Parathyroid adenoma (tissue), 2 donors: ENCODE measurements around the gene LCP2.

ENCODE experiments used
- H2AFZ ChIP-seq: fragments of 300-600 bp; sonication (generic); one replicate; pipeline ENCODE4 v1.7.0; 2017; ENCODE audit warnings: antibody characterized with exemption, mild to moderate bottlenecking
- H3K27ac ChIP-seq: fragments of 300-600 bp; sonication (generic); one replicate; pipeline ENCODE4 v1.7.0; 2017
- H3K27me3 ChIP-seq: fragments of 300-600 bp; sonication (generic); one replicate; pipeline ENCODE4 v1.7.0; 2017; ENCODE audit warnings: low read length; ENCODE audit not compliant: control insufficient read depth, insufficient read depth
- H3K36me3 ChIP-seq: fragments of 300-600 bp; sonication (generic); one replicate; pipeline ENCODE4 v1.7.0; 2017; ENCODE audit warnings: low read length; ENCODE audit not compliant: control insufficient read depth, insufficient read depth
- H3K4me1 ChIP-seq: fragments of 300-600 bp; sonication (generic); one replicate; pipeline ENCODE4 v1.7.0; 2017; ENCODE audit warnings: control low read depth
- H3K4me2 ChIP-seq: fragments of 300-600 bp; sonication (generic); one replicate; pipeline ENCODE4 v1.7.0; 2017; ENCODE audit warnings: low read length
- H3K4me3 ChIP-seq: fragments of 300-600 bp; sonication (generic); one replicate; pipeline ENCODE4 v1.7.0; 2017; ENCODE audit warnings: low read depth, low read length
- H3K79me2 ChIP-seq: fragments of 300-600 bp; sonication (generic); one replicate; pipeline ENCODE4 v1.7.0; 2017; ENCODE audit warnings: control low read depth
- H3K9ac ChIP-seq: fragments of 300-600 bp; sonication (generic); one replicate; pipeline ENCODE4 v1.7.0; 2017; ENCODE audit warnings: mild to moderate bottlenecking
- H3K9me3 ChIP-seq: fragments of 300-600 bp; sonication (generic); one replicate; pipeline ENCODE4 v1.7.0; 2017; ENCODE audit warnings: low read length; ENCODE audit not compliant: control insufficient read depth
- CTCF ChIP-seq: fragments of 300-600 bp; sonication (generic); IDR thresholded peaks from one replicate; pipeline ENCODE4 v1.7.0; 2017; ENCODE audit warnings: antibody characterized with exemption, mild to moderate bottlenecking
- donor health status: primary hyperparathyroidism.

The LCP2 gene

GRCh38 chr5:170218726-170219125, 78.9 kb downstream of the LCP2 start:
- H3K27ac ChIP-seq, result no peak overlapping the region
- no peaks in the 10 kb centered on the region for H3K9me3 ChIP-seq
- H3K4me1 ChIP-seq, result no peaks in the 10 kb centered on the region
- H3K27me3 ChIP-seq, result no peaks in the 10 kb centered on the region
- H3K36me3 ChIP-seq, result no peaks in the 10 kb centered on the region
- H3K4me3 ChIP-seq, result no peak overlapping the region
- H3K79me2 ChIP-seq, result no peaks in the 10 kb centered on the region
- H3K9ac ChIP-seq, result no peak overlapping the region
- no peak overlapping the region for H2AFZ ChIP-seq
- no peak overlapping the region for H3K4me2 ChIP-seq
- no peak for TF ChIP-seq CTCF

- TF ChIP-seq CTCF, result no peak
- Histone ChIP-seq H3K79me2 (no peaks in the 10 kb centered on the region), H3K36me3 (no peaks in the 10 kb centered on the region), H3K4me1 (no peaks in the 10 kb centered on the region), H3K4me2 (no peak overlapping the region), H3K9ac (no peak overlapping the region), H3K9me3 (no peaks in the 10 kb centered on the region), H2AFZ (no peak overlapping the region), H3K4me3 (no peak overlapping the region), H3K27ac (no peak overlapping the region), H3K27me3 (no peaks in the 10 kb centered on the region)
Observed at GRCh38 chr5:170217831-170218230, 79.7 kb downstream of the LCP2 start.

- Histone ChIP-seq H3K79me2 (no peaks in the 10 kb centered on the region), H3K4me3 (no peak overlapping the region), H2AFZ (no peak overlapping the region), H3K4me1 (no peaks in the 10 kb centered on the region), H3K9me3 (no peaks in the 10 kb centered on the region), H3K4me2 (no peak overlapping the region), H3K27ac (no peak overlapping the region), H3K9ac (no peak overlapping the region), H3K27me3 (no peaks in the 10 kb centered on the region), H3K36me3 (no peaks in the 10 kb centered on the region)
- peak; percentile 18 for TF ChIP-seq CTCF
Observed at GRCh38 chr5:170216257-170216864, 81.2 kb downstream of the LCP2 start.

- Histone ChIP-seq H3K27me3 (no peaks in the 10 kb centered on the region), H3K4me2 (no peak overlapping the region), H3K9me3 (no peaks in the 10 kb centered on the region), H3K27ac (no peak overlapping the region), H2AFZ (no peak overlapping the region), H3K4me3 (no peak overlapping the region), H3K36me3 (no peaks in the 10 kb centered on the region), H3K79me2 (no peaks in the 10 kb centered on the region), H3K4me1 (no peaks in the 10 kb centered on the region), H3K9ac (no peak overlapping the region)
- no peak for TF ChIP-seq CTCF
Observed at GRCh38 chr5:170211575-170212334, 85.8 kb downstream of the LCP2 start.

- TF ChIP-seq CTCF, result no peak
- H3K4me2 ChIP-seq, result no peak overlapping the region
- H3K4me1 ChIP-seq, result no peaks in the 10 kb centered on the region
- no peaks in the 10 kb centered on the region for H3K27me3 ChIP-seq
- H3K4me3 ChIP-seq, result no peak overlapping the region
- no peaks in the 10 kb centered on the region for H3K9me3 ChIP-seq
- no peak overlapping the region for H3K9ac ChIP-seq
- no peaks in the 10 kb centered on the region for H3K36me3 ChIP-seq
- H3K27ac ChIP-seq, result no peak overlapping the region
- H3K79me2 ChIP-seq, result no peaks in the 10 kb centered on the region
- no peak overlapping the region for H2AFZ ChIP-seq
Observed at GRCh38 chr5:170206958-170207357, 90.6 kb downstream of the LCP2 start.
